ENCODE measurements around the gene LDB1.

DNA sequence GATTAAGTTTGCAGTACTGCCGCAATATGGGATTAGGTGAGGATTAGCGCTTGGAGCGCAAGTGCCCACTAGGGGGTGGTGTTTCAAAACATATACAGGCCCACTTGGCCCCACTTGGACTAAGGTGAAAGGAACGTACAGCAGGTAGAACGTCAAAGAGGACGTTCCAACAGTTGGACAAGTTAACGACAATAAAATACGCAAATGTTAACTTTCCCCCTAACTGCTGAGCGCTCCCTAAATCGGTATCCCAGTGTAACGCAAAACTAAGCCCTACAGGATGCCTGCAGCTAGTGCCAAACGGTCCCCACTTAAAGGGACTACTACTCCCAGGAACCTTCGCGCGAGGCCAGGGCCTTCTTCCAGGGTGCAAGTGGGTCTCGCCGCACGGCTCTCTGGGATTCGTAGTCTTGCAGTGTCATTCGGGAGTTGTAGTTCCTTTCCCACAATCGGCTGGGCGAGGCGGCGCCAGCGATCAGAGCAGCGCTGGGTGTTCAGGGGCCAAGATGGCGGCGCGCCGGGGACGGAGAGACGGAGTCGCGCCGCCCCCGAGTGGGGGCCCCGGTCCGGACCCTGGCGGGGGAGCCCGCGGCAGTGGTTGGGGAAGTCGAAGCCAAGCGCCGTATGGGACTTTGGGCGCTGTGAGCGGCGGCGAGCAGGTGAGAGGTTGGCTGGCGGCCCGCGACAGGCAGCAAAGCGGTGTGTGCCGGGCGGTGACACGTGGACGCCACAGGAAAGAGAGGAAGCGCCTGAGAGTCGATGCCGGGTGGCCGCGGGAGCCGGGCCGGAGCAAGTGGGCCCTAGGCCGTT lies 12.6 kb upstream of the LDB1 start, which contains the start of gene PPRC1:
- TF ChIP-seq, protein P1, sequence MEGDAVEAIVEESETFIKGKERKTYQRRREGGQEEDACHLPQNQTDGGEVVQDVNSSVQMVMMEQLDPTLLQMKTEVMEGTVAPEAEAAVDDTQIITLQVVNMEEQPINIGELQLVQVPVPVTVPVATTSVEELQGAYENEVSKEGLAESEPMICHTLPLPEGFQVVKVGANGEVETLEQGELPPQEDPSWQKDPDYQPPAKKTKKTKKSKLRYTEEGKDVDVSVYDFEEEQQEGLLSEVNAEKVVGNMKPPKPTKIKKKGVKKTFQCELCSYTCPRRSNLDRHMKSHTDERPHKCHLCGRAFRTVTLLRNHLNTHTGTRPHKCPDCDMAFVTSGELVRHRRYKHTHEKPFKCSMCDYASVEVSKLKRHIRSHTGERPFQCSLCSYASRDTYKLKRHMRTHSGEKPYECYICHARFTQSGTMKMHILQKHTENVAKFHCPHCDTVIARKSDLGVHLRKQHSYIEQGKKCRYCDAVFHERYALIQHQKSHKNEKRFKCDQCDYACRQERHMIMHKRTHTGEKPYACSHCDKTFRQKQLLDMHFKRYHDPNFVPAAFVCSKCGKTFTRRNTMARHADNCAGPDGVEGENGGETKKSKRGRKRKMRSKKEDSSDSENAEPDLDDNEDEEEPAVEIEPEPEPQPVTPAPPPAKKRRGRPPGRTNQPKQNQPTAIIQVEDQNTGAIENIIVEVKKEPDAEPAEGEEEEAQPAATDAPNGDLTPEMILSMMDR (CRISPR knock-in tag; IDR thresholded peaks at IDR 0.05), result peak; percentile 93
- peak; percentile 44; the same call in 1 of the 2 replicates for TF ChIP-seq FOSL2 (CRISPR knock-in tag; IDR thresholded peaks at IDR 0.05)
- TF ChIP-seq KAT7 (CRISPR knock-in tag; IDR thresholded peaks at IDR 0.05; ENCODE audit: borderline replicate concordance), result peak; percentile 36; the same call in 1 of the 2 replicates
- TF ChIP-seq POLR2A (IDR thresholded peaks at IDR 0.05; ENCODE audit: insufficient read depth in 1 of 2, low read depth in 2 of 2, low read length in 2 of 2), result peak; percentile 79 to 82
- TF ChIP-seq ZFP36 (IDR thresholded peaks at IDR 0.05; ENCODE audit: borderline replicate concordance, low read depth, low read length, partially characterized antibody), result no peak
- peak; percentile 67 for TF ChIP-seq RAD21 (CRISPR knock-in tag; IDR thresholded peaks at IDR 0.05)
- 0 out of 2 replicates have a peak, but pooled peaks have one; percentile 13 for TF ChIP-seq RNF2 (conservative IDR thresholded peaks at IDR 0.05; ENCODE audit: low read depth)
- peak; percentile 35; the same call in 1 of the 2 replicates for TF ChIP-seq ZNF274 (CRISPR knock-in tag; IDR thresholded peaks at IDR 0.05)
- no peak for TF ChIP-seq FOSL1 (CRISPR knock-in tag; IDR thresholded peaks at IDR 0.05; ENCODE audit: borderline replicate concordance)
- TF ChIP-seq CC2D1A (CRISPR knock-in tag; IDR thresholded peaks at IDR 0.05), result no peak
- 0 out of 2 replicates have a peak, but pooled peaks have one; percentile 22 for TF ChIP-seq RFX5 (IDR thresholded peaks at IDR 0.05; ENCODE audit: low read depth, low read length)
